ENCODE measurements around the gene PHGDH. TPM values are rescaled to one million over a fixed set of nuclear protein-coding genes. Genes with fewer than 3 reads are reported as not detected.

Gene PHGDH
- total and polyA plus RNA-seq, 9 of the 15 experiments (the other 6 are each of a cell fraction or from before 2014, with no cell fraction given): 6.7 to 84.2 (median 36.2) TPM

DNA sequence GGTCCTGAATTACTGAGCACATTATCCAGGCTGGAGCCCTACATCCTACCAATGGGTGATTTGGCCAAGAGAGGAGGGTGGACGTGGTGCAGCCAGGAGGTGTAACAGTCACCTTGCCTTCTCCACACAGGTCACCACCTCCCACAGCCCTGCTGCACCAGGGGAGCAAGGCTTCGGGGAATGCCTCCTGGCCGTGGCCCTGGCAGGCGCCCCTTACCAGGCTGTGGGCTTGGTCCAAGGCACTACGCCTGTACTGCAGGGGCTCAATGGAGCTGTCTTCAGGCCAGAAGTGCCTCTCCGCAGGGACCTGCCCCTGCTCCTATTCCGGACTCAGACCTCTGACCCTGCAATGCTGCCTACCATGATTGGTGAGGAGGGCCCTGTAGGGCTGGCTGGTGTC, 30.9 kb downstream of the PHGDH start:
- H3K36me3 ChIP-seq (ENCODE audit: control insufficient read depth, insufficient read depth, low read length): peaks cover 4% of the 10 kb centered on the region; the same call in 1 of the 3 replicates
- peaks cover 6% of the 10 kb centered on the region for H3K9me1 ChIP-seq (ENCODE audit: control insufficient read depth, insufficient read depth, low read length)
- H3K4me3 ChIP-seq: no peak overlapping the region
- peaks cover 1 to 3% of the 10 kb centered on the region in 2 experiments for H3K4me1 ChIP-seq (replicated peaks in 1 of 2; ENCODE audit: control insufficient read depth in 2 of 2, insufficient read depth in 2 of 2, low read length in 2 of 2)
- no peak overlapping the region for H3K27ac ChIP-seq (ENCODE audit: extremely low read depth, low read depth, low read length)
- H3K79me2 ChIP-seq (ENCODE audit: control insufficient read depth, insufficient read depth, low read length): no peaks in the 10 kb centered on the region
- CTCF ChIA-PET (ENCODE audit: low intra/inter-chr PET ratio): no interaction called here
- BruUV-seq (replicated peaks): no TSS peak
- peaks cover 35% of the 10 kb centered on the region for H4K20me1 ChIP-seq (replicated peaks; ENCODE audit: control insufficient read depth, insufficient read depth, low read length)
- no peak overlapping the region for H3K4me2 ChIP-seq (ENCODE audit: insufficient read depth, low read length)
- peaks cover 3 to 16% of the 10 kb centered on the region in 2 experiments; a peak in 3 of 5 replicates for H3K27me3 ChIP-seq (ENCODE audit: control insufficient read depth in 2 of 2, insufficient read depth in 2 of 2, low read length in 2 of 2)
- intact Hi-C loops (cut with micrococcal nuclease): loop anchor here (5.0 to 10.0 kb wide), 2 partner anchors 65 to 128 kb away; no protein-coding TSS in a partner anchor
- no peak for TF ChIP-seq ZNF695 (CRISPR knock-in tag; IDR thresholded peaks at IDR 0.05)
- peak; percentile 52; the same call in 1 of the 2 replicates for TF ChIP-seq POLR2G (IDR thresholded peaks at IDR 0.05; ENCODE audit: low read depth, low read length)
- 49% methylated on average over 7 of the region's 7 CpGs for WGBS (ENCODE audit: insufficient coverage, low coverage, missing lambda C conversion rate)
- H3K9ac ChIP-seq (ENCODE audit: insufficient read depth in 1 of 2, low read depth in 2 of 2, low read length in 2 of 2): no peak overlapping the region
- H2AFZ ChIP-seq (ENCODE audit: low read depth, low read length): no peak overlapping the region
- in situ Hi-C loops (cut with MboI): no loop called here
- DNase-seq (ENCODE audit: extremely low read depth in 1 of 4, low spot score in 3 of 4) (no peak), ATAC-seq (peak; percentile 5), FAIRE-seq (no peak)
- H3K9me3 ChIP-seq (replicated peaks; ENCODE audit: control insufficient read depth, insufficient read depth, low read depth, low read length): no peaks in the 10 kb centered on the region
- POLR2A ChIA-PET: interaction anchor here (0.6 to 2.3 kb wide), 5 partner anchors 8 to 433 kb away, joined by 3 to 8 read pairs (median 3); partner anchors contain the start of gene SEC22B

DNA sequence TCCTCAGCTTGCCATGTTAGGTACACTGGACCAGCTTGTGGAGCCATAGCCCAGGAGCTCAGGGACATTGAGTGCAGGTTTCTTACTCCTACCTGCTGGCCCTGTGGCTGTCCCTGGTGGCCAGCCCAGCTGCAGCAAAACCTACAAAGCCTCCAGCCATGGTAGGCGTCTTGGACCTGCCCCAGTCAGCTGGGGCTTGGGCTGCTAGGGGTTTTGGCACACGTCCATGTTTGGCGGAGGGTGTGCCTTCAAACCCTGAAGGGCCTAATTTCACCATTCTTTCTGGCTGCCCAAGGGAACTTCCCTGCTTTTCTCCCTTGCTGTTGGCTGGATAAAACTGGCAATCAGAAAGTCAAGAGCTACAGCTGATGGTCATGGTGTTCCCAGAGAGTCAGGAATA, 31.6 kb downstream of the PHGDH start:
- ChIA-PET POLR2A (interaction anchor here (0.7 to 2.3 kb wide), 5 partner anchors 9 to 433 kb away, joined by 3 to 8 read pairs (median 3); partner anchors contain the start of gene SEC22B), CTCF (ENCODE audit: low intra/inter-chr PET ratio) (no interaction called here)
- peaks cover 0 to 3% of the 10 kb centered on the region in 2 experiments; a peak in 3 of 5 replicates for H3K4me1 ChIP-seq (replicated peaks in 1 of 2; ENCODE audit: control insufficient read depth in 2 of 2, insufficient read depth in 2 of 2, low read length in 2 of 2)
- peaks cover 29% of the 10 kb centered on the region for H4K20me1 ChIP-seq (replicated peaks; ENCODE audit: control insufficient read depth, insufficient read depth, low read length)
- H3K79me2 ChIP-seq (ENCODE audit: control insufficient read depth, insufficient read depth, low read length): no peaks in the 10 kb centered on the region
- H3K36me3 ChIP-seq (ENCODE audit: control insufficient read depth, insufficient read depth, low read length): peaks cover 1% of the 10 kb centered on the region; the same call in 1 of the 3 replicates
- no peak overlapping the region for H3K9ac ChIP-seq (ENCODE audit: insufficient read depth in 1 of 2, low read depth in 2 of 2, low read length in 2 of 2)
- DNase-seq (ENCODE audit: extremely low read depth in 1 of 4, low spot score in 3 of 4) (no peak), FAIRE-seq (no peak), ATAC-seq (peak; percentile 18)
- no peak overlapping the region for H2AFZ ChIP-seq (ENCODE audit: low read depth, low read length)
- peaks cover 6 to 16% of the 10 kb centered on the region in 2 experiments; a peak in 4 of 5 replicates for H3K27me3 ChIP-seq (ENCODE audit: control insufficient read depth in 2 of 2, insufficient read depth in 2 of 2, low read length in 2 of 2)
- no TSS peak for BruUV-seq (replicated peaks)
- TF ChIP-seq, protein P1, sequence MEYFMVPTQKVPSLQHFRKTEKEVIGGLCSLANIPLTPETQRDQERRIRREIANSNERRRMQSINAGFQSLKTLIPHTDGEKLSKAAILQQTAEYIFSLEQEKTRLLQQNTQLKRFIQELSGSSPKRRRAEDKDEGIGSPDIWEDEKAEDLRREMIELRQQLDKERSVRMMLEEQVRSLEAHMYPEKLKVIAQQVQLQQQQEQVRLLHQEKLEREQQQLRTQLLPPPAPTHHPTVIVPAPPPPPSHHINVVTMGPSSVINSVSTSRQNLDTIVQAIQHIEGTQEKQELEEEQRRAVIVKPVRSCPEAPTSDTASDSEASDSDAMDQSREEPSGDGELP (CRISPR knock-in tag; IDR thresholded peaks at IDR 0.05; ENCODE audit: borderline replicate concordance): peak; percentile 41; the same call in 1 of the 2 replicates
- TF ChIP-seq, protein P2, sequence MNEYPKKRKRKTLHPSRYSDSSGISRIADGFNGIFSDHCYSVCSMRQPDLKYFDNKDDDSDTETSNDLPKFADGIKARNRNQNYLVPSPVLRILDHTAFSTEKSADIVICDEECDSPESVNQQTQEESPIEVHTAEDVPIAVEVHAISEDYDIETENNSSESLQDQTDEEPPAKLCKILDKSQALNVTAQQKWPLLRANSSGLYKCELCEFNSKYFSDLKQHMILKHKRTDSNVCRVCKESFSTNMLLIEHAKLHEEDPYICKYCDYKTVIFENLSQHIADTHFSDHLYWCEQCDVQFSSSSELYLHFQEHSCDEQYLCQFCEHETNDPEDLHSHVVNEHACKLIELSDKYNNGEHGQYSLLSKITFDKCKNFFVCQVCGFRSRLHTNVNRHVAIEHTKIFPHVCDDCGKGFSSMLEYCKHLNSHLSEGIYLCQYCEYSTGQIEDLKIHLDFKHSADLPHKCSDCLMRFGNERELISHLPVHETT (CRISPR knock-in tag; conservative IDR thresholded peaks at IDR 0.05 in 1 of 2, IDR thresholded peaks at IDR 0.05 in 1 of 2): no peak
- peak; percentile 47; the same call in 1 of the 2 replicates for TF ChIP-seq POLR2G (IDR thresholded peaks at IDR 0.05; ENCODE audit: low read depth, low read length)
- TF ChIP-seq NFIC (IDR thresholded peaks at IDR 0.05): peak; percentile 45; the same call in 1 of the 2 replicates
- H3K4me2 ChIP-seq (ENCODE audit: insufficient read depth, low read length): no peak overlapping the region
- in situ Hi-C loops (cut with MboI): no loop called here
- peaks cover under 1% of the 10 kb centered on the region for H3K9me1 ChIP-seq (ENCODE audit: control insufficient read depth, insufficient read depth, low read length)
- H3K27ac ChIP-seq (ENCODE audit: extremely low read depth, low read depth, low read length): no peak overlapping the region
- intact Hi-C loops (cut with micrococcal nuclease): loop anchor here (5.0 to 10.0 kb wide), 2 partner anchors 66 to 129 kb away; no protein-coding TSS in a partner anchor
- WGBS (ENCODE audit: insufficient coverage, low coverage, missing lambda C conversion rate): 18% methylated on average over 3 of the region's 3 CpGs
- no peak overlapping the region for H3K4me3 ChIP-seq
- no peaks in the 10 kb centered on the region for H3K9me3 ChIP-seq (replicated peaks; ENCODE audit: control insufficient read depth, insufficient read depth, low read depth, low read length)

Measured in K562 (cell line).